Stimulated activated CD4-positive, alpha-beta T cell treated with anti-CD3 and anti-CD28 coated beads, Interleukin-2, amount 100 ng/mL, for 48 hours (primary cell): ENCODE results near the gene MASP1.
"Not testable (repeated sequence)": the region's sequence is repeated elsewhere in the genome, so short reads cannot be mapped to it uniquely, and the experiment has no call there.

Experiments used
- DNase-seq, 2 donors: peaks; one replicate each; pipeline ENCODE4 v3.0.0-alpha.2; 2020

MASP1 gene

DNA sequence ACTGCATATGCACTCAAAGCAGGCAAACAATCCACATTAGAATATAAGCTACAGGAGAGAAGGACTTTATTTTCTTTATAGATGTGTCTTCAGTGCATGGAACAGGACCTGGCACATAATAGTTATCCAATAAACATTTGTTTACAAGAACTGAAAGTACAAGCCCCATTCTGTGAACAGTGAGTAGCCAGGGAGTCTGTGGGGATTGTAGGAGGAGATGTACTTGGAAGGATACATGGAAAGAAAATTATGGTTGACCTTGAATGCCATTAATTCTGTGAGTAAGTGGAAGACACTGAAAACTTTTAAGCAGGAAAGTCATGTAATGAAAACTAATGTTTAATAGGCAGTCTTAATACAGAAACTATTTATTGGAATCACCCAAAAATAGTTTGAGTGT is 28.3 kb downstream of the MASP1 start:
- no peak for DNase-seq

DNA sequence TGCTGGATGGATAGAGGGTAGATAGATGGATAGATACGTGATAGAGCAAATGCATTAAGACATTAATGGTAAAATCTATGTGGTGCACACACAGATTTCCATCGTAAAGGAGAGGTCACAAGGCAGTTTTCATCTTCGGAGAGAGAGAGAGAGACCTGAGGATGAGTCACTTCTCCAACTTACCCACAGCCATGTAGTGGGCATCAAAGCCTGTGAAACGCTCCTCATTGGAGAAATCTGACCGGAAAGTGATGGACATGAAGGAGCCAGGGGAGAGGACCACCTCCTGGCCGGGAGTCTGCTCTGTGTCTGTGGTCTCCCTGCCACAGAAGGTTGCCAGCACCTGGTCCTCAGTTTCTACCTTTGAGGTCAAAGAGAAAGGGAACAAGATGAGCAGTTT is 29.2 kb downstream of the MASP1 start:
- DNase-seq = no peak

DNA sequence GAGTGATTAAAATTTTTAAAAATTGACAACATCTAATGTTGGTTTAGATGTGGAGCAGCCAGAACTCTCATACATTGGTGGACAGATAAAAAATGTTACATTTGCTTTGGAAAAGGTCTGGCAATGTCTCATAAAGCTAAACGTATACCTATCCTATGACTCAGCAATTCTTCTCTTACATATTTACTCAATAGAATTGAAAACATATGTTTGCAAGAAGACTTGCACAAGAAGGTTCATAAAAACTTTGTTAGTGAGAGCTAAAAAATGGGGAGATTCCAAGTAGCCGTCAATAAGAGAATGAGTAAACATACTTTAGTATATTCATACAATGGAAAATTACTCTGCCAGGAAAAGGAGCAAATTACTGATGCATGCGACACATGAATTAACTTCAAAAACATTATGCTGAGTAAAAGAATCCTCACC is 30.0 kb downstream of the MASP1 start:
- no peak for DNase-seq

DNA sequence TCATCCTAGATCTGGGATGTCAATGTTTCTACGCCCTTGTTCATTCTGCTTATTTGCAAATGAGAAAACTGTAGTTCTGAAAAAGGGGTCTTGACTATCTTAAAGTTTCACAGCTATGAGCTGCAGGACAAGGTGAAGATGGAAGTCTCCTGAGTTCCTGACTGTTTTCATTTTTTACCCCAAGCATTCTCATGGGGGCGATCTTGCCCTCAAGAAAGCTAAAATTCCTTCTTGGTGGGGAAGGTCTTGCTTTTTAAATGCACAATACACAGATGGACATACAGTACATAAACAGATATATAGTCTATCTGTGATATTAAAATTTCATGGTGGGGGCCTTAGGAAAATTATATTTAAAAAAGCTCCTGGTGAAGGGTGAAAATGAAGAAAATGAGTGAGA is 32.4 kb downstream of the MASP1 start:
- no peak for DNase-seq

DNA sequence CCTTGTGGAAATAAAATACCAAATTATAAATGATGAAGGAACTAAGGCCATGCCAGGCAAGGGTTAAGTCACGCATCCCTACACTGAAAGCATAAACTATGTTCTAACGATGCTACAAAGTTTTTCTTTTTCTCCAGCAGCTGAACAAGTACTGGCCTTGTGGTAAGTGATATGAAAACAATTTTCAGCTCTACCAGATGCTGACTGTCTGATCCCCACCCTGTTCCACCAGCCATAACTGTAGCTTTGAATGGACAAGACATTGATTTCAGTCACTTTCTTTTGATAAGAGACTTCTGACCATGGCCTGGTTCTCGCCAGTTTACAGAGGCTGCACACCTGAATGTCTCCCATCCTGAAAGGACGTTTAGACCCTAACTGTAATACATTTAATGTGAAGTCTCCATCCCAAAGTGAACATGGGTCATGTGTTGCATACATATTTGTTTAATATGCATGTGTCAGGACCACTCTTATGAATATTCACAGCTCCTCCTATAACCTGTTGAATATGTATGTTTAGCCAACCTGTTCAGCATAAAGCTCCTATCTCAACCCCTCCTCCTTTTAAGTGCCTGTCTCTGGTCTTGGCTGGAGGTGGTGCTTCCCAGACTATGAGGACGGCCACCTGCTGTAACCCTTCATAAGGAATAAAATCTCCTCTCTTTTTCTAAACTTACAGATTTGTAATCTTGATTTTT is 33.4 kb downstream of the MASP1 start:
- no peak for DNase-seq

DNA sequence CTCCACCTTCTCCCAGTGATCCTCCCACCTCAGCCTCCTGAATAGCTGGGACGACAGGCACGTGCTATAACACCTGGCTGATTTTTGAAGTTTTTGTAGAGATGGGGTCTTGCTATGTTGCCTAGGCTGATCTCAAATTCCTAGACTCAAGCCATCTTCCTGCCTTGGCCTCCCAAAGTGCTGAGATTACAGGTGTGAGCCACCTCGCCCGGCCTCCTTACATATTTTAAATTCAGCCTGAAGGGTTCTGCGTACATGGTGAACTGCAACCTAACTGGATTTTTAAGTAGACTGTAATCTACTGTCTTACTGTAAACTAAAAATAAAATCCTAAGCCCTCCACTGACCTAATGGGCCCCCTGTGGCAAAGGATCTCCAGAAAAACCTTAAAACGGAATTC is 34.1 kb downstream of the MASP1 start:
- no peak for DNase-seq

DNA sequence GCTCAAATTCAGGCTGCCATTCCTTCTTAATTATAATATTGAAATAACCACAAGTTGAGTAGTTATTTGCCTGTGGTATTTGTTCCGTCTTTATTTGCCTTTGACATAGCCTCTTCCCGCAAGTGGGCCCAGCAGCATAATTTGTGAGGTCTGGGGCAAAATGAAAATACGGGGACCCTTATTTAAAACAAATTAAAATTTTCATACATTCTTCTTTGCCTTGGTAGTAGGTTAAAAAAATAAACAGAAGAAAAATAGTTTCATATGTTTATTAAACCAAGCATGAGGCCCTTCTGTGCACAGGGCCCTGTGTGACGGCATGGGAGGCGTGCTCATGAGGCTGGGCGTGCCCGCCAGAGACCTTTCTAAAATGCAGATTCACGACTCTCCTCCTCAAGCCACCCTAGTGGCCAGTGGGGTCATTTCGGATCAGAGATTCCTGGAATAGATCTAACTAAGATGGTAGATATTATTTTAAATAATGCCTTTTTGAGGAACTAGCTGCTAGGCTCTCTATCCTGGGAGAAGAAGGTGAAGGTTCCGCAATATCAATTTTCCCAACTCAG is 35.4 kb downstream of the MASP1 start:
- no peak for DNase-seq

DNA sequence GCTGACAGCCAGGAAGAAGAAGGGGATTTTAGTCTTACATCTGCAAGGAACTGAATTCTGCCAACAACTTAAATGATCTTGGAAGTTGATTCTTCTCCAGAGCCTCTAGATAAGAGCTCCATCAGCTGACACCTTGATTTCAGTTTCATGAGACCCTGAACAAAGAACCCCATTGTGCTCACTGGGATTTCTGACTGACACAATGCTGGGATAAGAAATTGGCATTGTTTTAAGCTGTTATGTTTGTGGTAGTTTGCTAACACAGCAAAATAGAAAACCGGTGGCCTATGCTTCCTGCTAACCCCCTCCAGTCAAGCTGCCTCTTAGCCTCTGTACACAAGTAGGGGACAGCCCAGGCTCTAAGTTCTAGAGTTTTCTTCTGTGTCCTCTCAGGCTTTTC is 36.2 kb downstream of the MASP1 start:
- DNase-seq = no peak

DNA sequence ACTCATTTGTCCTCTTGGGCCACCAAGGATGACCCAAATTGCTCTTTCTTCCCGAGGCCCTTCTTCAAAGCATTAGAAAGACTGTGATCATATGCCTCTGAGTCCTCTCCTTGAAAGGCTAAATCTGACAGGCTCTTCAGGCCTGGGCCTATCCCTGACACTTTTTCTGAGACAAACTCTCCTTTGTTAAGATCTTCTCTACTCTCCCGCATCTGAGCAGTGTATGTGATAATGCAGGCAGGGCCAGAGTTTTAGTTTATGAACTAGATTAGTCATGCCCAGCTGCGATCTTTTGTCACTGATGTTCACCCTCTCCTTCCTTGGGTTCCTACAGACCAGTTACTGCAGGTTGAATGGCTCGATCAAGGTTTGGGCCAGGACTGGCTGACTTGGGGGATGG is 39.2 kb downstream of the MASP1 start:
- DNase-seq = no peak

DNA sequence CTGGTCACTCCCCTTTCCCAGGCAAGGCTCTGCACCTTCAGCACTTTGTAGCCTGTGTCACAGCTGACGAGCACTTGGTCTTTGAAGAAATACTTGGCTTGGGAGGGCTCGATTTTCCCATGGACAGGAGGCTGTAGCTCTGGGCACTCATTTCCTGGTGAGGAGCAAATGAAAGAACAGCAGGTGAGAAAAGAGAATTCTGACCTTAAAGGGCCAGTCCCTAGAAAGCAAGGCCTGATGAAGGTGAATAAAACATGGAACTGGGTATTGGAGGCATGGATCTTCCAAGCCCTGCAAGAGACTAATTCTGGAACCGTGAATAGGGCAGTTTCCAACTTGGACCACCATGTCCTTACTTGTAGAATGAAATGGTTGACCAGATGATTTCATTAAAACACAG is 39.9 kb downstream of the MASP1 start:
- DNase-seq = no peak

DNA sequence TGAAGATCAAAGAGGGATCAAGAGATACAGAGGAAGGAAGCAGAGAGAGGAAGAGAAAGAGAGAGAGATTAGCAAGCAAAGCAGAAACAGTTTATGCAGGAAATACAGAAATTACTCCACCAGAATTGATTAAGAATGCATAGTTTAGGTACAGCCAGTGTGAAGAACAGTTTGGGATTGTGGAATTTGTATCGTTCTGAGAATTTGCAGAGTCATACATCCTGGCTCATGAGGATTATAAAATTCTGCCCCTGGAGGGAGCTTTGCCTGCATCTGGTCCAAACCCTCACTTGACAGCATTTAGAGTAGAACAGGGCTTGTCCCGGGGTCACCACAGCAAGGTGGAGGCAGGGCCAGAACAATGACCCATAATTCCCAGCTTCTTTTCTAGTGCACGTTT is 44.1 kb downstream of the MASP1 start:
- no peak for DNase-seq

DNA sequence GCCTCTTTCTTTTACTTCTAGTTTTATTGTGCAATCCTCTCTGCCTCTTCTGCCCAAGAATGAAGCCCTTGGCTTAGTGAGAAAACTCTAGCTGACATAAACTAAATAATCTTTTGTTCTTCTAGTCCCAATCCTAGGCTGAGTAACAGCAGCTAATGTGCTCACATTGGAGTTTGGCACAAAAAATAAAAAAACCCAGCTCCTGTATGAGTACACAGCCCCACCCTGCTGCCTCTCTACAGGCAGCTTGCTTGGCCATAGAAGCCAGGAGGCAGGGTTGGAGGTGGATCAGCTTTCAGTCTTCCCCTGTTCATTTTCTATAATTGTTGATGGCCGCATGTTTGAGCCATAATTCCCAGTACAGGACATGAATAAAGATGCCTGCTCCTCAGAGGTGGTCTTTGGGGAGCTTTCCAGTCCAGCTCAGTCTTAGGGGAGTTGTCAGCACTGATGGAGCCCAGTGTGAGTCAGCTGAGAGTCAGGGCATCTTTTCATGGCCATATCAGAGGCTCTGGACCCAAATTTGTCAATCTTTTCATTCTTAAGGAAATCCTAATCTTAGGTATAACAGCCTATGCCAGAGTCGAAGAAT is 47.5 kb downstream of the MASP1 start:
- DNase-seq = no peak

DNA sequence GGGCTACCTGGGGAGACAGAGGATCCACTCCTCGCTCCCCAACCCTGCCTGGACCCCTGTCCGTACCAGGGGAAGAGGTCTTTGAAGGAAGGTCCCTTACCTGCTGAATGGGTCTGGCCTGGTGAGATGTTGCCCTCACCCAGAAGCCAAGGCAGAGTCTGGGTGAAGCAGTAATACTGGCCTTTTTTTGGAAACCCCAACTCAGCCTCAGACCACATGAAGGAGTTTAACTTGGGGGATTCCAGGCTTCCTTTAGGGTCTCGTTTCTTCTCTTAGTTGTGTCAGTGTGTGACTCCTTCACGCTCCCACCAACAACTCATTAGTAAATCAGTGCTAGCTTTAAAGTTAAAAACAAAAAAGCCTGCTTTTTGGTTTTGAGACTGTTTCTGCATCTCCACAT is 48.6 kb downstream of the MASP1 start:
- DNase-seq = no peak

DNA sequence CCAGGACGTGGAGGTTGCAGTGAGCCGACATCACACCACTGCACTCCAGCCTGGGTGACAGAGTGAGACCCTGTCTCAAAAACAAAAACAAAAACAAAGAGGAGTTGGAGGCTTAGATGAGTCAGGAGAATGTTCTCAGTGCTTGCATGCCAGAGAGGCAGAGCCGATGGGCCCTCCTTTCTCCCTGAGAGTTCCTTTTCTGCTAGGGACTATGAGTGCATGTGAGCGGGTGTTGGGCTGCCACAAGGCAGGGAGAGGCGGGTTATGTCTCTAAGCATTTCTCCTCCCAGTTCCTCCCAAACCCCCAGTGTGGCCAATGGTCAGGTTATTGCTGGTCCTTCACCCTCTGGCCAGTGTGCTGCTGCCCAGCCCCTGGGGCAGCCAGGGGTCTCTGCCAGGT is 49.1 kb downstream of the MASP1 start:
- DNase-seq = no peak

DNA sequence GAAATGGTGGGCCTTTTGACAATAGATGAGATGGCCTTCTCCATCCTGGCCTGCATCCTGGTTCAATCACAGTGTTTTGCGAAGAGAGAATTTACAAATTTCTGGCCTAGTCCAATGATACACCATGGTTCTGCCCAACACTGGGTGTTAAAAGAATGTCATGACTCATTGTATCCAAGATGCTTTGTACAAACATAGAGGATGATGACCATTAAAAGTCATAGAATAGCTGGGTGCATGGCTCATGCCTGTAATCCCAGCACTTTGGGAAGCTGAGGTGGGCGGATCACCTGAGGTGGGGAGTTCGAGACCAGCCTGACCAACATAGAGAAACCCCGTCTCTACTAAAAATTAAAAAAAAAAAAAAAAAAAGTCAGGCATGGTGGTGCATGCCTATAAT is 52.7 kb downstream of the MASP1 start:
- not testable (repeated sequence) for DNase-seq

DNA sequence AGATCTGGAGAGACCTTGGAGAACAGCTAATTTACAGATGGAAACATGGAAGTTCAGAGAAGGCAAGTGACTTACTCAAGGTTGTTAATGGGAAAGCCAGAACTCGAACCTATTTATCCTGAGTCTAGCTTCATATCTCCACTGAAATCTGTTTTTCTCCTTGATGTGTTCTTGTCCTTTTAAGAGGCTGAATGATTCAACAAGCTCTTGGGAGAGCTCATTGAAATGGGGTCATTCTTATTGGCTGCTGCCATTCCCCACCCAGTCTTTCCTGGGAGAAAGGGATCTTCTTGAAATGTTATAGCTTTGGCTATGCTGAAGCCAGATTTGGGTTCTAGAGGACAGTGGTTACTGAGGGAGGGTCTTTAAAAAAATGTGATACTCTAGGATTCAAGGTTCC is 53.3 kb downstream of the MASP1 start:
- no peak for DNase-seq

DNA sequence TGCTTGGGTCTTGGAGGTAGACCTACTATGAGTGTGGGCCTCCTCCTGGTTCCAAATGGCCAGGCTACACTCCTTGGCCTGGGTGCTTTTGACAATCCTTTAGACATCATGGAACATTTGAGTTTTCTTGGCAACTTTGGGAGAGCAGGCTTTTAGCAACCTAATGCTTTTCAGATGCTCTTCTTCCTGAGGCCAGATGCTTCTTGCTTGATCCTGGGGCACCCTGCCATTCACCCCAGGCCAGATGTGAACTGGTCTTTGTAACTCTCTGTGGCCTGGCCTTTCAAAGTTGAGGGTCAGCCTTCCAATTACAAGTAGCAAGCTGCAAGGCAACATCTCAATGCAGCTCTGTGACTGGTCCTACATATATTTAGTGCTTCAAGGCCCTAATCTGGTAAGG is 53.8 kb downstream of the MASP1 start:
- no peak for DNase-seq

DNA sequence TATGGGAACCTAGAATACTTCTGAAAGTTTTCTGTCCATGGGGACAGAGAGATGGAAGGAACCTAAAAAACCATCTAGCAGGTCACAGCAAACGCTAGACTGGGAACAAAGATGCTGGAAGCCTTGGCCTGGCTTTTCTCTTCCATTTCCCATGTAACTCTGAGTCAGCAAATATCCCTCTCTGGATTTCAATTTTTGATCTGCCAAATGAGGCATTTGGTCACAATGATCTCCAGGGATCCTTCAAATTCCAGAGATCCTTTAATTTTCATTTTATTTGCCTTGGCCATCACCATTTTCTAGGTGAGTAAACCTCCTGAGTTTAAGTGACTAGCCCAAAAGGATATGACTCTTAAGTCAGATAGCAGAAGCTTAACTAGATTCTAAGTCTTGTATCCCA is 54.6 kb downstream of the MASP1 start:
- no peak for DNase-seq

DNA sequence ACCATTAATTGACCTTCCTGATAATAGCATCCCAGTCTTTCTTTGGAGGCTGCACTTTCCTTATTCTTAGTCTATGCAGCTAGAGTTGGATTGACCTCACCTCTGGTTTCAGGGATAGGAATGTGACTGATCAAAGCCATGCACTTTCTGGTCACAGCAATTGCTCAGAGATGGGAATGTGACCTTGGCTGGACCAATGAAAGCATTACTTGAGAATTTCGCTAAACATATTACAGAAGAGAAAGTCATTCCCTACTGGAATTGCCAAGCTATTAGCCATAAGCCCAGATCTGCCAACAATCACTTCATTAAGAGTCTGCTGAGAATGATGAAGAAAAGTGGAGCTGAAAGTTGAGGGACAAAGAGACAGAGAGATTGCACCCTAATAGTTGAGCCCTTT is 61.5 kb downstream of the MASP1 start:
- no peak for DNase-seq

DNA sequence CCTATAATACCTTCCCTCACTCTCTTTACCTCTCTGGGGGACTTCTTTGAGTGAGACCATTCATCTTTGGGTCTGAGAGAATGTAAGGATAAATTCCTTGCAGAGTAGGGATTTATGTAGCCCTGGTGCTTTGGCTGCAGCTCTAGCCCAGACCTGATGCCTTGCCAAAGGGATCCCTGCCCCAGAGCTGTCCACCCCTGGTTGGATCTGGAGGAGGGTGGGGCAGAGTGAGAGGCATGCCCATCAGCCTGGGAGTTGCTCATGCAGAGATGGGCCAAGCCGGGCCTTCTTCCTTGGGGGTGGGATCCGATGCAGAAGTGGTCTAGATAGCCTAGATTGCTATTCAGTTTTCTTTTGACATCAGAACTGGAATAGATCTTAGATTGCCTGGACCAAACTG is 62.8 kb downstream of the MASP1 start:
- DNase-seq = no peak

DNA sequence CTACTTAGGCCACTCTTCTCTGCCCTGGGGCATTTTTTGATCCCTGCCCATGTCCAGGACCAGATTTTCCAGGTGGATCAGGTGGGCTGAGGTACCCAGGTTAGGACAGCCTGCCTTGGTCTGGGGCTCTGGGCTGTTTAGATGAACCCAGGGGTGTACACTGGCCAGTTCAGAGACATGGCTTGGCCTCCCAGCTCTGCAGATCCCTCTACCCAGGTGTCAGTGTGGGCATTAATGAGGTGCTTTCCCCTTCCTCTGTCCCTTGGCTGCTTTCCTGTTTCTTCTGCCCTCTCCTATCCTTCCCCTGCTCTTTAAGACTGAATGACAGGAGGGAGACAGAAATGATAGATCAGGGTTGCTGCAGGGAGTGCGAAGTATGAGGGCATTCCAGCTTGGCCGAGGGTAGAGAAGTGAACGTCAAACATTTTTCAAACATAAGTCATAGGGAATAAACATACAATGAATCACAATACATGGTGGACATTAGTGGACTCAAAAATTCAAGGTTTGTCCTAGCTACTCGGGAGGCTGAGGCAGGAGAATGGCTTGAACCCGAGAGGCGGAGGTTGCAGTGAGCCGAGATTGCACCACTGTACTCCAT is 63.8 kb downstream of the MASP1 start:
- no peak for DNase-seq

DNA sequence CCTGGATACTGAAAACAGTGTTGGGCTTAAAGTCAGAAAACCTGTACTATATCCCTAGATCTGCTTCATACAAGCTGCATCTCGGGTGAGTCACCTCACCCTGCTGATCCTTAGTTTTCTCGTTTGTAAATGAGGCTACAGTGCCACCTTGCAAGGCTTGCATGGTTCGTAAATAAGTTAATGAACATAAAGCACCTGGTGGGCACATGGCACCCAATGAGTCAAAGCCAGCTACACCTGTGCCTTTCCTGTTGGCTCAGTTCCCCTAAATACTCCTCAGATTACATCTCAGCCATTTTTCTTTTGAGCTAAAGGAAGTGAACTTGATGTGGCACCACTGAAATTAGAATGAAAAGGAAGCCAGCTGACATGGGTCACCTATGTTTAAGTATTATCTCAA is 67.7 kb downstream of the MASP1 start:
- DNase-seq = no peak

DNA sequence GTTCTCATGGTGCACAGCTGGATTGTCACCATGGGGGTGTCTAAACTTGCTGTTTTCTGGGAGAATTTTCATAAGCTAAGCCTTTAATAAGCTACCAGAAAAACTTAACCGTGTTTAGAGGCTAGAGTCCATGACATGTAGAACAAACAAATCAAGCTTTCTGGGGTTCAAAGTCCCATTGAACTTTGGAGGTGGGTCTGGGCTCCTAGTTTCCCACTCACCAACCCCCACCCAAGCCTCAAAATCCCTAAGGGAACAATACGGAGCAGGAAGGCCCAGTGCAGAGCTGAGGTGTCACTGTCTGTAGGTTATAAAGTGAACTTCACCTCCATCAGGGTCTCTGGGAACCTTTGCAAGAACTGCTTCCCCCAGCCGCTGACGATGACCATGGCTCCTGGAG is 68.7 kb downstream of the MASP1 start:
- DNase-seq = no peak

DNA sequence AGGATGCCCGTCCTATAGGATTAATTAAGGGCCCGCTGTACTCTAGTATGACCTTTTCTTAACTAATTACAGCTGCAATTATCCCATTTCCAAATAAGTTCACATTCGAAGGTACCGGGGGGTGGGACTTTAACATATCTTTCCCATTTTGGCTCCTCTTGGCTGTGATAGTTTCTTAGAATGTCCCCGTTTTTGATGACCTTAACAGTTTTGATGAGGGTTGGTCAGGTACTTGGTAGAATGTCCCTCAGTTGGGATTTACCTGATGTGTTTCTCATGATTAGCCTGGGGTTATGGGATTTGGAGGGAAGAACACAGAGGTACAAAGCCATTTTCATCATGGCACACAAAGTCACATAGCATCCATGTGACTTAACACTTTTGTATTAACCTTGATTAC is 76.1 kb downstream of the MASP1 start:
- no peak for DNase-seq

DNA sequence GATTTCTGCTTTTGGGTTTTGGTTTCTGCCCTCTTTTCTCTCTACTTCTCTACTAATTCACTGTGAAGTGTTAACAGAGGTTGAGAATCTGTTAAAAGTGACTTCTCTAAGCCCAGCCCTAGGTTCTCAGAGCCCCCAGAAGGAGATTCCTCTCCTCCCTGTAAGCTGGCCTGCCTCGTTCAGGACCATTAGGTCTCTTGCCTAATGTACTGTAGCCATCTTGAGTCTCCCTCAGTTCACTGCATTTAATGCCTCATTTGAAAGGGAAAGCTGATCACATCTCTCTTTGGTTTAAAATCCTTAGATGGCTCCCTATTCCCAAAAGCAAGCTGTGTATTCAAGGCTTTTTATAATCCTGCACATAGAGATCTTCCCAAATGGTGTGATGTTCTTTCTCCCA is 77.9 kb downstream of the MASP1 start:
- DNase-seq = no peak
